IMR-90 (cell line): Measurements from ENCODE around the gene RGS5. TPM values are rescaled to one million over a fixed set of nuclear protein-coding genes. Genes with fewer than 3 reads are reported as not detected.

Experiments
- ATAC-seq: fragments of 200-7000 bp; cut with Tn5 transposase; 2 replicates; pipeline ENCODE4 v1.9.1; 2020; ENCODE audit warnings: low read depth, mild to moderate bottlenecking, moderate library complexity
- BruUV-seq: library from RNA; stranded (reverse); fragments of 400-500 nt; replicated peaks from 2 replicates; lab custom pipeline; 2021; lab: Mats Ljungman, UMichigan
- CTCF ChIA-PET: fragments of 300-600 bp; formaldehyde crosslinking; extraction: SDS; loops from one replicate; lab custom pipeline; 2021; ENCODE audit warnings: antibody characterized with exemption; lab: Yijun Ruan, JAX
- POLR2A ChIA-PET: fragments of 300-600 bp; sonication (Branson Sonifier 250); formaldehyde crosslinking; loops from one replicate; lab custom pipeline; 2022; ENCODE audit warnings: antibody characterized with exemption; ENCODE audit not compliant: unreplicated experiment; lab: Charles Lee
- DNase-seq: peaks from one replicate; pipeline ENCODE4 v3.0.0; 2013
- H2AFZ ChIP-seq: replicated peaks from 2 replicates; pipeline ENCODE3; 2013; ENCODE audit warnings: low read length, mild to moderate bottlenecking; ENCODE audit not compliant: poor library complexity
- H2AK5ac ChIP-seq: 2 replicates; pipeline ENCODE4 v1.6.1; 2013; ENCODE audit warnings: low read depth, low read length, inconsistent platforms
- H2AK9ac ChIP-seq: replicated peaks from 2 replicates; pipeline ENCODE3; 2013; ENCODE audit warnings: mild to moderate bottlenecking, low read depth, low read length, moderate library complexity; ENCODE audit not compliant: poor library complexity
- H2BK120ac ChIP-seq: 2 replicates; pipeline ENCODE4 v1.6.1; 2013; ENCODE audit warnings: low read depth, low read length, inconsistent platforms
- H2BK15ac ChIP-seq: 3 replicates; pipeline ENCODE4 v1.6.1; 2013; ENCODE audit warnings: low read depth, low read length, inconsistent platforms
- H2BK20ac ChIP-seq: 2 replicates; pipeline ENCODE4 v1.6.1; 2013; ENCODE audit warnings: low read depth, mild to moderate bottlenecking, inconsistent platforms, low read length, moderate library complexity
- H2BK5ac ChIP-seq: 2 replicates; pipeline ENCODE4 v1.6.1; 2013; ENCODE audit warnings: mild to moderate bottlenecking, low read depth, low read length, inconsistent platforms; ENCODE audit not compliant: poor library complexity, severe bottlenecking
- H3K14ac ChIP-seq: replicated peaks from 2 replicates; pipeline ENCODE4 v1.6.1; 2013; ENCODE audit warnings: low read depth, low read length, inconsistent platforms
- H3K18ac ChIP-seq: 2 replicates; pipeline ENCODE4 v1.6.1; 2013; ENCODE audit warnings: low read depth, low read length, control low read depth
- H3K23ac ChIP-seq: 2 replicates; pipeline ENCODE4 v1.6.1; 2013; ENCODE audit warnings: low read depth, low read length, inconsistent platforms
- H3K27ac ChIP-seq: 2 replicates; pipeline ENCODE4 v1.5.1; 2013; ENCODE audit warnings: mild to moderate bottlenecking, control low read depth, low read length; ENCODE audit not compliant: insufficient read depth
- H3K27me3 ChIP-seq: 2 replicates; pipeline ENCODE4 v1.6.1; 2013; ENCODE audit warnings: low read length; ENCODE audit not compliant: control insufficient read depth, insufficient read depth
- H3K36me3 ChIP-seq: 2 replicates; pipeline ENCODE4 v1.6.1; 2013; ENCODE audit warnings: low read length, mixed read lengths; ENCODE audit not compliant: control insufficient read depth, insufficient read depth
- H3K4ac ChIP-seq: 2 replicates; pipeline ENCODE4 v1.6.1; 2013; ENCODE audit warnings: low read depth, low read length, inconsistent platforms
- H3K4me1 ChIP-seq: 2 replicates; pipeline ENCODE4 v1.6.1; 2013; ENCODE audit warnings: low read length, mixed read lengths; ENCODE audit not compliant: control insufficient read depth, insufficient read depth
- H3K4me2 ChIP-seq: 2 replicates; pipeline ENCODE4 v1.6.1; 2013; ENCODE audit warnings: low read depth, mild to moderate bottlenecking, control low read depth, low read length, moderate library complexity
- H3K4me3 ChIP-seq: 2 replicates; pipeline ENCODE4 v1.5.1; 2013; ENCODE audit warnings: low read depth, mild to moderate bottlenecking, control low read depth, low read length, moderate library complexity; ENCODE audit not compliant: insufficient read depth
- H3K56ac ChIP-seq: 2 replicates; pipeline ENCODE4 v1.6.1; 2013; ENCODE audit warnings: low read length, inconsistent platforms; ENCODE audit not compliant: insufficient read depth; ENCODE audit errors: extremely low read depth
- H3K79me1 ChIP-seq, 2 experiments: 2 replicates each; pipeline ENCODE4 v1.6.1; 2013; ENCODE audit warnings: low read length in 2 of 2, inconsistent platforms in 1 of 2, low read depth in 1 of 2
- H3K9ac ChIP-seq: 2 replicates; pipeline ENCODE4 v1.6.1; 2013; ENCODE audit warnings: low read depth, low read length, control low read depth
- H3K9me1 ChIP-seq: 2 replicates; pipeline ENCODE4 v1.6.1; 2013; ENCODE audit warnings: low read length, inconsistent platforms; ENCODE audit not compliant: insufficient read depth
- H3K9me3 ChIP-seq: 2 replicates; pipeline ENCODE4 v1.6.1; 2013; ENCODE audit warnings: low read length; ENCODE audit not compliant: control insufficient read depth, insufficient read depth
- H4K20me1 ChIP-seq: 2 replicates; pipeline ENCODE4 v1.6.1; 2013; ENCODE audit warnings: low read length, inconsistent platforms; ENCODE audit not compliant: insufficient read depth
- H4K5ac ChIP-seq: 2 replicates; pipeline ENCODE4 v1.6.1; 2013; ENCODE audit warnings: mild to moderate bottlenecking, low read depth, low read length, control low read depth
- H4K8ac ChIP-seq, 2 experiments: 2 replicates each; pipeline ENCODE4 v1.6.1; 2013; ENCODE audit warnings: low read depth in 2 of 2, low read length in 2 of 2, control low read depth in 1 of 2, inconsistent platforms in 1 of 2
- H4K91ac ChIP-seq: 2 replicates; pipeline ENCODE4 v1.6.1; 2013; ENCODE audit warnings: low read depth, low read length, inconsistent platforms; ENCODE audit not compliant: insufficient read depth
- CEBPB ChIP-seq: IDR thresholded peaks from 2 replicates; pipeline ENCODE4 v1.6.1; 2012; ENCODE audit warnings: low read depth, low read length, improper control_type of control experiment
- ELK1 ChIP-seq: fragments of 150-350 bp; IDR thresholded peaks from 2 replicates; pipeline ENCODE4 v1.6.1; 2016; ENCODE audit warnings: low read depth, mild to moderate bottlenecking, low read length, moderate library complexity, borderline replicate concordance
- MAFK ChIP-seq: IDR thresholded peaks from 2 replicates; pipeline ENCODE4 v1.6.1; 2012; ENCODE audit warnings: low read depth, low read length, improper control_type of control experiment
- MAZ ChIP-seq: IDR thresholded peaks from 2 replicates; pipeline ENCODE4 v1.6.1; 2012; ENCODE audit warnings: low read depth, mild to moderate bottlenecking, low read length, improper control_type of control experiment, moderate library complexity, borderline replicate concordance
- MXI1 ChIP-seq: IDR thresholded peaks from 2 replicates; pipeline ENCODE4 v1.6.1; 2012; ENCODE audit warnings: low read depth, mild to moderate bottlenecking, low read length, moderate library complexity, borderline replicate concordance
- NFE2L2 ChIP-seq: fragments of 150-350 bp; IDR thresholded peaks from 2 replicates; pipeline ENCODE4 v1.6.1; 2016; ENCODE audit warnings: low read depth, mild to moderate bottlenecking, low read length
- POLR2A ChIP-seq: IDR thresholded peaks from 2 replicates; pipeline ENCODE4 v1.6.1; 2012; ENCODE audit warnings: mild to moderate bottlenecking, low read depth, low read length
- RCOR1 ChIP-seq: IDR thresholded peaks from 2 replicates; pipeline ENCODE4 v1.6.1; 2012; ENCODE audit warnings: mild to moderate bottlenecking, low read length, improper control_type of control experiment; ENCODE audit not compliant: insufficient replicate concordance
- RFX5 ChIP-seq: IDR thresholded peaks from 2 replicates; pipeline ENCODE4 v1.8.0; 2012; ENCODE audit warnings: low read depth, mild to moderate bottlenecking, low read length, moderate library complexity
- SMC3 ChIP-seq: fragments of 150-350 bp; IDR thresholded peaks from 2 replicates; pipeline ENCODE4 v1.6.1; 2016; ENCODE audit warnings: low read depth, mild to moderate bottlenecking, antibody characterized with exemption, low read length, moderate library complexity
- WGBS, 2 experiments: methylation state at CpG; one replicate each; pipeline versions ENCODE4 v1.1.5 to v1.1.7; 2013; ENCODE audit warnings: missing lambda C conversion rate in 2 of 2; ENCODE audit not compliant: insufficient read length in 1 of 2; ENCODE audit errors: extremely low coverage in 2 of 2; 5-methylcytosine and 5-hydroxymethylcytosine counted together
- dilution Hi-C: fragments of 300-500 bp; cut with HindIII; formaldehyde crosslinking; loops from one replicate; pipeline ENCODE4 v1.14.3; 2018; ENCODE audit warnings: low sequenced_read_pairs; ENCODE audit not compliant: unreplicated experiment
- in situ Hi-C: fragments of 300-500 bp; cut with MboI; formaldehyde crosslinking; loops from 3 replicates; pipeline ENCODE4 v1.14.3; 2019; ENCODE audit warnings: low sequenced_read_pairs, inconsistent platforms, mixed read lengths
- intact Hi-C: fragments of 100-400 bp; cut with micrococcal nuclease; formaldehyde crosslinking; loops from 2 replicates; pipeline ENCODE4 v1.10.0; 2022
- polyA plus RNA-seq, 3 experiments: library from polyadenylated mRNA; depleted of rRNA; stranded (reverse); fragments of >200 nt; gene quantifications; 2 replicates each; pipeline ENCODE4 v1.2.3, GENCODE V29; 2012; ENCODE audit warnings: low replicate concordance in 1 of 3
- total RNA-seq: library from RNA; depleted of rRNA; stranded (reverse); fragments of >200 nt; gene quantifications from 2 replicates; pipeline ENCODE4 v1.2.3, GENCODE V29; 2012
- TF ChIP-seq, protein P1 (sequence below): fragments of 150-350 bp; IDR thresholded peaks from 2 replicates; pipeline ENCODE4 v1.6.1; 2017; ENCODE audit warnings: mild to moderate bottlenecking, antibody characterized with exemption, low read length, low read depth

RGS5 gene
- total and polyA plus RNA-seq, 2 of the 4 experiments (the other 2 are of a cell fraction) = 21.4 to 40.0 TPM

DNA sequence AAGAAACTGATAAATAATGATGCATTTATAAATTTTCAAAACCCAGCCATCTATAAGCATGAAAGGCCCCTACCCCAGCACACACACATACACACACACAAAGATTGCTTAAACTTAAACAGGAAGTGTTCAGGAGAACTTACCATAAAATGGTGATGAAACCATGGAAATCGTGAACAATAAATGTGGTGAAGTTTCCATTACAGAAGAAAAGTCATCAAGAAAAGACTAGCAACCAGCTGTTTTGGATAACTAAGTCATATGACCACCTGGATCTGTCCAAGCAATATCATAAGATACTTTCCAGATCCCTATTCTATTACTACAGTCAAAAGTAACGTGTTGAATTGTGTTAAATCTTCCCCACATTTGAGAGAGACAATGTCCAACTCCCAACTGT is 24.1 kb downstream of the RGS5 start:
- POLR2A ChIA-PET = no interaction called here

More for the DNA sequence above, 24.1 kb downstream of the RGS5 start:
- no peak overlapping the region for H4K91ac ChIP-seq
- ATAC-seq = no peak
- H3K4me3 ChIP-seq = no peak overlapping the region
- no TSS peak for BruUV-seq
- no peaks in the 10 kb centered on the region for H3K27me3 ChIP-seq
- no peak overlapping the region for H2AK9ac ChIP-seq
- H3K79me1 ChIP-seq = no peaks in the 10 kb centered on the region
- no peak overlapping the region for H3K9ac ChIP-seq
- no peak overlapping the region for H3K14ac ChIP-seq
- no peaks in the 10 kb centered on the region for H4K20me1 ChIP-seq
- no peak overlapping the region for H3K18ac ChIP-seq
- no peak overlapping the region for H2BK20ac ChIP-seq
- in situ Hi-C loops = loop anchor here (5.0 kb wide), 2 partner anchors 106 to 321 kb away; no protein-coding TSS in a partner anchor
- intact Hi-C loops = loop anchor here (10.0 kb wide), 1 partner anchor 564 kb away; no protein-coding TSS in a partner anchor
- no peak overlapping the region for H3K4me2 ChIP-seq
- H3K56ac ChIP-seq = no peak overlapping the region
- no peak overlapping the region for H2AFZ ChIP-seq
- no peak for TF ChIP-seq POLR2A
- TF ChIP-seq MAZ = no peak
- no peak for TF ChIP-seq CEBPB
- TF ChIP-seq, protein P1, sequence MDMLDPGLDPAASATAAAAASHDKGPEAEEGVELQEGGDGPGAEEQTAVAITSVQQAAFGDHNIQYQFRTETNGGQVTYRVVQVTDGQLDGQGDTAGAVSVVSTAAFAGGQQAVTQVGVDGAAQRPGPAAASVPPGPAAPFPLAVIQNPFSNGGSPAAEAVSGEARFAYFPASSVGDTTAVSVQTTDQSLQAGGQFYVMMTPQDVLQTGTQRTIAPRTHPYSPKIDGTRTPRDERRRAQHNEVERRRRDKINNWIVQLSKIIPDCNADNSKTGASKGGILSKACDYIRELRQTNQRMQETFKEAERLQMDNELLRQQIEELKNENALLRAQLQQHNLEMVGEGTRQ = no peak
- TF ChIP-seq RCOR1 = no peak
- TF ChIP-seq MAFK = no peak
- TF ChIP-seq SMC3 = no peak
- TF ChIP-seq ELK1 = no peak
- TF ChIP-seq MXI1 = no peak
- no peak for TF ChIP-seq NFE2L2
- no peak for TF ChIP-seq RFX5
- no CpG with 5 or more reads among the region's 2 CpGs for WGBS, 2 experiments
- dilution Hi-C loops = no loop called here
- no peak overlapping the region for H3K4ac ChIP-seq
- H4K8ac ChIP-seq = no peak overlapping the region
- CTCF ChIA-PET = interaction anchor here (0.6 to 0.8 kb wide), 3 partner anchors 109 to 113 kb away, joined by 3 to 4 read pairs (median 4); partner anchors contain the start of gene RGS4
- H2AK5ac ChIP-seq = no peak overlapping the region
- H3K27ac ChIP-seq = no peak overlapping the region
- H3K36me3 ChIP-seq = no peaks in the 10 kb centered on the region
- H3K4me1 ChIP-seq = no peaks in the 10 kb centered on the region
- H3K9me1 ChIP-seq = no peaks in the 10 kb centered on the region
- no peak overlapping the region for H2BK120ac ChIP-seq
- H3K23ac ChIP-seq = no peak overlapping the region
- H4K5ac ChIP-seq = no peak overlapping the region
- no peak overlapping the region for H2BK5ac ChIP-seq
- no peak for DNase-seq
- no peaks in the 10 kb centered on the region for H3K9me3 ChIP-seq
- H2BK15ac ChIP-seq = no peak overlapping the region
